Activated CD4-positive, alpha-beta T cell treated with anti-CD3 and anti-CD28 coated beads for 36 hours (primary cell): ENCODE results near the gene TMEM174. TPM values are rescaled to one million over a fixed set of nuclear protein-coding genes. Genes with fewer than 3 reads are reported as not detected.

Experiments
- ATAC-seq: fragments of 200-7000 bp; cut with Tn5 transposase; one replicate; pipeline ENCODE4 v1.10.0; 2021; ENCODE audit warnings: mild to moderate bottlenecking, moderate library complexity
- CTCF ChIA-PET: fragments of 350-600 bp; sonication (Branson Sonifier 250); formaldehyde crosslinking; loops from one replicate; lab custom pipeline; 2021; ENCODE audit warnings: antibody characterized with exemption; lab: Charles Lee
- POLR2A ChIA-PET: fragments of 350-600 bp; sonication (Branson Sonifier 250); formaldehyde crosslinking; loops from one replicate; lab custom pipeline; 2021; ENCODE audit warnings: antibody characterized with exemption, inconsistent platforms; lab: Charles Lee
- DNase-seq: peaks from one replicate; pipeline ENCODE4 v3.0.0-alpha.2; 2020
- H3K27ac Mint-ChIP-seq: one replicate; pipeline ENCODE4 v1.8.0; 2021; ENCODE audit warnings: mixed read lengths
- H3K27me3 Mint-ChIP-seq: one replicate; pipeline ENCODE4 v1.8.0; 2021; ENCODE audit warnings: mixed read lengths
- H3K36me3 Mint-ChIP-seq: one replicate; pipeline ENCODE4 v1.8.0; 2021; ENCODE audit warnings: low read depth, mixed read lengths
- H3K4me1 Mint-ChIP-seq: one replicate; pipeline ENCODE4 v1.8.0; 2021; ENCODE audit warnings: mixed read lengths
- H3K4me3 Mint-ChIP-seq: one replicate; pipeline ENCODE4 v1.8.0; 2021; ENCODE audit warnings: mild to moderate bottlenecking, moderate library complexity, mixed read lengths
- H3K9me3 Mint-ChIP-seq: one replicate; pipeline ENCODE4 v1.8.0; 2021; ENCODE audit warnings: low read depth, mixed read lengths
- intact Hi-C, 2 experiments: fragments of 100-400 bp; cut with DNase I in 1 of 2; cut with micrococcal nuclease in 1 of 2; formaldehyde crosslinking; loops; one replicate each; pipeline versions ENCODE4 v1.14.2 to v1.15.1; 2022 to 2024; cut with DNase I, micrococcal nuclease
- total RNA-seq, 2 experiments: library from RNA; stranded (reverse); gene quantifications; one replicate each; pipeline ENCODE4 v1.2.3, GENCODE V29; 2021

The TMEM174 gene
- total RNA-seq, 2 experiments from 2014 or later = not detected

DNA sequence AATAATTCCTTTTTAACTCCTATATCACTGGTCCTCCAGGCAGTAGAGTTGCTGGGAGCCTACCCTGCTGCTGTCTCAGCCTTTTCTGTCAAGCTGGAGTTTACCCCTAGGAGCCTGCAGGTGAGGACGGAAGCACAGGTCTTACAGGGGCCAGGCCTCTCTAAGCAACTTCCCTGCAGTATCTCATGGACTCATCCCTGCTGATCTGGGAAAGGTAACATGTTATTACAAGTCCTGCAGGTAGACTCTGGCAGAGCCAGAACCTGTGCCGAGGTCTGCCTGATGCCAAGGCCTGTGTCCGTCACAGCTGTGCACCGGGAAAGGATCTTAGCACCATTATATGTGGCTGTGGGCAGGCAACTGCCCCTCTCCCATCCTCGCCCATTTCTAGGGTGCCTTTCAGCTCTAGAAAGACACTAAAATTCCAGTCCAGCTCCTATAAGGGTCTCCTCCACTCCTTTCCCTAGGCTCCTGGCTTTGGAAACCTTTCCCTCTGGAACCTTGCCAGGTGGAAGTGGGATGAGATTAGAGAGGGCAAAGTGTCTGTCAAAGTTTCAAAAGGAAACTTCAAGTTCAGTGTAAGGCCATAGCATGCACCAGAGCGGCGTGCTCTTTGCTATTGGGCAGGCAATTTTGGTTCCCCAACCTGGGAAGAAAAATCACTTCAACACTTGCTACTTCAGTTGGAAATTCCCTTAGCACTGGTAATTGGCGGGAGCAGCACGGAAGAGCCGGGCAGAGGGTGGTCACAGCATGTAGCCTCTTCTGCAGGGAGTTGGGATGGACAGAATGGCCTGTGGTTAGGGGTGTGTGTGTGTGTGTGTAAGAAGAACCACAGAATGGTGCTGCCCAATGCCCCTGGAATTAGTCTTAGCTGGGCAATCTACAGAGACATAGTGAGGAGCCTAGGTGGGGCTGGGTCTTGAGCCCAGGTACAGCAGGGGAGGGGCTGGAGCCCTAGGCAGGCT, 35.1 kb upstream of the TMEM174 start:
- ATAC-seq (no peak), DNase-seq (no peak)
- Mint-ChIP-seq H3K27ac (no peak overlapping the region), H3K27me3 (peaks cover 58% of the 10 kb centered on the region), H3K4me3 (no peak overlapping the region), H3K4me1 (no peaks in the 10 kb centered on the region), H3K36me3 (no peaks in the 10 kb centered on the region), H3K9me3 (no peaks in the 10 kb centered on the region)
- intact Hi-C loops = no loop called here
- CTCF ChIA-PET = interaction anchor here (0.9 kb wide), 1 partner anchor 13 kb away, joined by 3 read pairs; no protein-coding TSS in a partner anchor
- POLR2A ChIA-PET = no interaction called here

DNA sequence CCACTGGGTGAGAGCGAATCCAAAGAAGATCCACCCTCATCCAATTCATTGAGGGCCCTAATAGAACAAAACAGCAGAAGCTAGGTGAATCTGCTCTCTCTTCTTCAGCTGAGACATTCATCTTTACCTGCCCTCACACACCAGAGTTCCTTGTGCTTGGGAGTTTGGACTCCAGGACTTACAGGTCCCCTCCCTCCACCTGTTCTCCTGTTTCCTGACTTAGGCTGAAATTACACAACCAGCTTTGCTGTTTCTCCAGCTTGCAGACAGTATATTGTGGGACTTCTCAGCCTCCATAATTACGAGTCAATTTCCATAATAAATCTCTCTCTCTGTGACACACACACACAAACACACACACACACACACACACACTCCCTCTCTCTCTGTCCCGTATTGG, 33.5 kb upstream of the TMEM174 start:
- no peaks in the 10 kb centered on the region for H3K36me3 Mint-ChIP-seq
- ATAC-seq (no peak), DNase-seq (no peak)
- H3K9me3 Mint-ChIP-seq = no peaks in the 10 kb centered on the region
- ChIA-PET POLR2A (no interaction called here), CTCF (interaction anchor here (0.6 kb wide), 1 partner anchor 69 kb away, joined by 3 read pairs; no protein-coding TSS in a partner anchor)
- H3K27ac Mint-ChIP-seq = no peak overlapping the region
- peaks cover 67% of the 10 kb centered on the region for H3K27me3 Mint-ChIP-seq
- intact Hi-C loops = no loop called here
- no peaks in the 10 kb centered on the region for H3K4me1 Mint-ChIP-seq
- H3K4me3 Mint-ChIP-seq = no peak overlapping the region

DNA sequence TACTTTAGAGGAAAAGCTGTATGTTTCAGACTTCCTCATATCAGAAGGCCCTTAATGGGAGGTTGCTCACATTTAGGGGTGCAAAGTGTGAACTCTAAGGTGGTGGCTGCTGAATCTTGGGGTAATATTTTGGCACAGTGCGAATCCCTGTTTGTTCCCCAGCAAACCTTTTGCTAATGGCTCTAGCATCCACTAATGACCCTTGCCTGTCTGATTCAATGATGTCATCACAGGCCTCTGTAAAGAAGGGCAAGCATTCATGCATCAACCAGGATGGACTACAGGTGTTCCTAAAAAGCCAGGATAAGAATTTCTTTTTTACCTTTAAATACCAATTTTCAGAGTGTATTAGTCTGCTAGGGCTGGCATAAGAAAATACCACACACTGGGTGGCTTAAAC, 32.2 kb upstream of the TMEM174 start:
- DNase-seq = no peak
- H3K4me3 Mint-ChIP-seq = no peak overlapping the region
- peaks cover 63% of the 10 kb centered on the region for H3K27me3 Mint-ChIP-seq
- H3K27ac Mint-ChIP-seq = no peak overlapping the region
- intact Hi-C loops = no loop called here
- no peaks in the 10 kb centered on the region for H3K4me1 Mint-ChIP-seq
- no peaks in the 10 kb centered on the region for H3K36me3 Mint-ChIP-seq
- no peak for ATAC-seq
- no peaks in the 10 kb centered on the region for H3K9me3 Mint-ChIP-seq
- ChIA-PET POLR2A (interaction anchor here (0.6 kb wide), 1 partner anchor 857 kb away, joined by 4 read pairs; no protein-coding TSS in a partner anchor), CTCF (no interaction called here)

DNA sequence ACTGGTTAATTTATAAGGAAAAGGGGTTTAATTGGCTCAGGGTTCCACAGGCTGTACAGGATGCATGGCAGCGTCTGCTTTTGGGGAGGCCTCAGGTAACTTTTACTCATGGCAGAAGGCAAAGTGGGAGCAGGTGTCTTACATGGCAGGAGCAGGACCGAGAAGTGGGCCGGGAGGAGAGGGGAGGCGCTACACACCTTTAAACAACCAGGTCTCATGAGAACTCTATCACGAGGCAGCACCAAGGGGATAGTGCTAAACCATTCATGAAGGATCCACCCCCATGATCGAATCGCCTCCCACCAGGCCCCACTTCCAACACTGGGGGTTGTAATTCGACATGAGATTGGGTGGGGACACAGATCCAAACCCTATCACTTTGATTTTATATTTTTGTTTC, 31.0 kb upstream of the TMEM174 start:
- H3K4me3 Mint-ChIP-seq = no peak overlapping the region
- H3K9me3 Mint-ChIP-seq = no peaks in the 10 kb centered on the region
- H3K36me3 Mint-ChIP-seq = no peaks in the 10 kb centered on the region
- H3K27me3 Mint-ChIP-seq = peaks cover 67% of the 10 kb centered on the region
- DNase-seq (no peak), ATAC-seq (no peak)
- intact Hi-C loops = no loop called here
- no peak overlapping the region for H3K27ac Mint-ChIP-seq
- CTCF ChIA-PET = no interaction called here
- H3K4me1 Mint-ChIP-seq = no peaks in the 10 kb centered on the region
- POLR2A ChIA-PET = no interaction called here

DNA sequence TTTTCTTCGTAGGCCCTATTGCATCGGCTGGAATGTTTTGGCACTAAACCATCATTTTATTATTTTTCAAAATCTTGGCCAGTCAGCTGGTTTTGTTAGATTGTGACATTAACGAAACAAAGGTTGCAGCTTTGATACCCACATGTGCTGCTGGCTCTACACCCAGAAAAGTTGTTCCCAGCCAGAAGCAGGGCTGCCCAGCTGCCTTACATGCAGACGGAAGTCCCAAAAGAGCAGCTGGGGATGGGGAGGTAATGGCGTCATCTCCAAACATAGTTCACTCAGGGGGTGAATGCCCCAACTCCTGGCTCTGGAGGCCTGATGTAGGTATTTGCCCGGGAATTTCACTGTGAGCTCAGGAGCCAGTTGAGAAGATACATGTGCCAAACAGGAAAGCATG, 29.3 kb upstream of the TMEM174 start:
- no peaks in the 10 kb centered on the region for H3K9me3 Mint-ChIP-seq
- no peak overlapping the region for H3K27ac Mint-ChIP-seq
- no peak overlapping the region for H3K4me3 Mint-ChIP-seq
- ChIA-PET POLR2A (no interaction called here), CTCF (interaction anchor here (0.7 to 1.1 kb wide), 3 partner anchors 16 to 59 kb away, joined by 3 read pairs; no protein-coding TSS in a partner anchor)
- ATAC-seq = no peak
- no peaks in the 10 kb centered on the region for H3K4me1 Mint-ChIP-seq
- intact Hi-C loops = no loop called here
- H3K36me3 Mint-ChIP-seq = no peaks in the 10 kb centered on the region
- peaks cover 68% of the 10 kb centered on the region for H3K27me3 Mint-ChIP-seq
- DNase-seq = no peak

DNA sequence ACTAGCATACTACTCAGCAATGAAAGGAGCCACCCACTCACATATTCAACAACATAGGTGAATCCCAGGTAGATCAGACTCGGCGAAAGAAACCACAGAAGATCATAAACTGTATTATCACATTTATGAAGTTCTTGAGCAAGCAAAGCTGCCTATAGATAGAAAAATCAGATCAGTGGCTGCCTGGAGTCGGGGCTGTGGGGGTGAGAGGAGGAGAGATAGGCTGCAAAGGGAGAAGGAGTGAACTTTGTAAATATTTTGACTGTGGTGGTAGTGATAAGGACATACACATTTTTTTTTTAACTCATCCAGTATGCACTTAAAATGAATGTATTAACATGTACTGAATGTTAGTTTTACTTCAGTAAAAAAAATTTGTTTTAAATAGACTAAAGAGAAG, 23.5 kb upstream of the TMEM174 start:
- Mint-ChIP-seq H3K9me3 (no peaks in the 10 kb centered on the region), H3K27ac (no peak overlapping the region), H3K27me3 (peaks cover 75% of the 10 kb centered on the region), H3K36me3 (no peaks in the 10 kb centered on the region), H3K4me3 (no peak overlapping the region), H3K4me1 (no peaks in the 10 kb centered on the region)
- ATAC-seq = no peak
- DNase-seq = no peak
- intact Hi-C loops = no loop called here
- ChIA-PET CTCF (interaction anchor here (0.6 kb wide), 1 partner anchor 381 kb away, joined by 3 read pairs; no protein-coding TSS in a partner anchor), POLR2A (no interaction called here)

DNA sequence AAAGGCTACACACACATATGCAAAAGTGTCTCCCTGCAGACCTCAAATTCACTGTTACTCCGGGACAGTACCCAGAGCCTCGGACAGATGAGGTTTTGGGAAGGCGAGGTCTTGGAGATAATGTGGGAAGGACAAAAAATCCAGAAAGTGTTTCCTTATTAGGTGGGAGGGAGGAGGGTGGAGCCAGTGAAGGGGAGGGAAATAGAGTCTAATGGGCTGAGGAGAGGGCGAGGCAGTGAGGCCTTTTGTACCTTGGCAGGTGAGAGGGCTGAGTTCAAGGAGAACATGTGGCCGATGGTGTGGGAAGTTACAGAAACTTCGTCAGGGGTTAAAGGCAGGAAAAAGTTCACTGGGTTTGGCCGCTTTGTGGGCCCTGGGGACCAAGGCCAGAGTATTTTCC, 22.1 kb upstream of the TMEM174 start:
- Mint-ChIP-seq H3K27ac (no peak overlapping the region), H3K36me3 (no peaks in the 10 kb centered on the region), H3K9me3 (no peaks in the 10 kb centered on the region), H3K4me1 (no peaks in the 10 kb centered on the region), H3K27me3 (peaks cover 77% of the 10 kb centered on the region), H3K4me3 (no peak overlapping the region)
- CTCF ChIA-PET = interaction anchor here (0.9 kb wide), 1 partner anchor 13 kb away, joined by 3 read pairs; no protein-coding TSS in a partner anchor
- no peak for ATAC-seq
- intact Hi-C loops = no loop called here
- POLR2A ChIA-PET = no interaction called here
- DNase-seq = no peak

DNA sequence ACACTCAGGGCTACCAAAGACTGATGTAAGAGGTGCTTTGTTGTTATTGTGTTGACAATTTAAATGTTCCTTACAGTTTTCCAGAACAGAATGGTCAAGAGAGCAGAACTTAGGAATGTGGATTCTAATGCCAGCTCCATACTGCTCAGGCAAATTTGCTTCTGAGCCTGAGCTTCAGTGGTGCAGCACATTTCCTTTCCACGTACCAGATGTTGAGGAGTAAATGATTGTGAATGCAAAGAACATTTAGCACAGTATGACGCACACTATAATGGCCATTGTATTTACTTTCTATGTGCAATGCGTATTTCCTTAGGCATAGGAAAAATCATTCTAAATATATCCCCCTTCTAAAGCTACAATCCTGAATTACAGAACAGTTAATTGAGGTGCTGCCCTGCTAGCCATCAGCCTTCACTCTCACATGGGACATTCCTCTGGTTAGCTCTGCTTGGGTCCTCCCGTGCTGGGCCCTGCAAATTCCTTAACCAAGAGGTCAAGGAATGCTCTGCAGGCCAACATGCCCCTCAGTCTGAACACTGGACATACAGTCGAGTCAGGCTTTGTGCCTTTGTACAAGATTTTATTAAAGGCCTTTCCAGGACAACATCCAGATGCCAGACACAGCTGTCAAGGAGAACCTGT, 21.1 kb upstream of the TMEM174 start:
- ChIA-PET CTCF (no interaction called here), POLR2A (no interaction called here)
- Mint-ChIP-seq H3K9me3 (no peaks in the 10 kb centered on the region), H3K4me3 (no peak overlapping the region), H3K4me1 (no peaks in the 10 kb centered on the region), H3K27me3 (peaks cover 76% of the 10 kb centered on the region), H3K36me3 (no peaks in the 10 kb centered on the region), H3K27ac (no peak overlapping the region)
- DNase-seq = no peak
- intact Hi-C loops = no loop called here
- no peak for ATAC-seq

DNA sequence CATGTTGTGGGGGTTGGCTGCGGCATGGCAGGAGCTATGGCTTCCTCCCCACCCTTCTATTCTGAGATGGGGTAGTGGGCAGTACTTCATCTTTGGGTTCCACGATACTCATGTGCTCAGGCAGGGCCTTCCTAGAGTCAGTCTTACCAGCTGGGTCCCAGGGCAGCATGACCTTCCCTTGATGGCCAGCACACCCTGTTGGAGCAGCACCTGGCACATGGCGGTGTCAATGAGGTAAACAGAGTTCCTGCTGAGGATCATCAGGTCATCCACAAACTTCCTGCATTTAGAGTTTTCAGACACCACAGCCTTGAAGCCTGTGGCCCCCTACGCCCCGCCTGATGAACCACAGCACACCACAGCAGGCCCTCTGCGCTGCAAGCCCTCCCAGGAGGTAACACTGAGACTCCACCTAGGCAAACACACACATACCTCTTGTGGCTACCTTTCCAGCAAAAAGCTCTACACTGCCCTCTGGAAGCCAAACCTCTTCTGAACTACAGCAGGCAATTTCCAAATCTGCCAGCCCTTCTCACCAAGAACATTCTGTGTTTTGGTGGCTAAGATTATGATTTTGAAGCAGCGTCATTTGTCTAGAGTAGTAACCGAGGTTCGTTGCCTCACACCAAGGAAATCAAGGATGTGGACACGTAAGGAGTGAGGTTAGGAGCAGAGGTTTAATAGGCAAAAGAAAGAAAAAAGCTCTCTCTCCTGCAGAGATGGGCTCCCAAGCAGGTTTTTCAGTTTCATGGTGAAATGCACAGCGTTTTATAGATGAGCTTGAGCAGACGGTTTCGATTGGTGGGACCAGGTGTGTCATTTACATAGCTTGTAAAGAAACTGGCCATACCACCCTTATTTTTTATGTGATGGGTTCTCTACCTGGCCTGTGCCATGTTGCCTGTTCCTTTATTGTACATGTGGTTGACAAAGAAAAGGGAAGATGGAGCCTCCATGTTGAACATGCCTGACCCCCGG, 20.3 kb upstream of the TMEM174 start:
- H3K4me1 Mint-ChIP-seq = no peaks in the 10 kb centered on the region
- H3K9me3 Mint-ChIP-seq = no peaks in the 10 kb centered on the region
- ATAC-seq (no peak), DNase-seq (no peak)
- CTCF ChIA-PET = no interaction called here
- H3K4me3 Mint-ChIP-seq = no peak overlapping the region
- peaks cover 76% of the 10 kb centered on the region for H3K27me3 Mint-ChIP-seq
- no peaks in the 10 kb centered on the region for H3K36me3 Mint-ChIP-seq
- POLR2A ChIA-PET = no interaction called here
- no peak overlapping the region for H3K27ac Mint-ChIP-seq
- intact Hi-C loops = no loop called here

DNA sequence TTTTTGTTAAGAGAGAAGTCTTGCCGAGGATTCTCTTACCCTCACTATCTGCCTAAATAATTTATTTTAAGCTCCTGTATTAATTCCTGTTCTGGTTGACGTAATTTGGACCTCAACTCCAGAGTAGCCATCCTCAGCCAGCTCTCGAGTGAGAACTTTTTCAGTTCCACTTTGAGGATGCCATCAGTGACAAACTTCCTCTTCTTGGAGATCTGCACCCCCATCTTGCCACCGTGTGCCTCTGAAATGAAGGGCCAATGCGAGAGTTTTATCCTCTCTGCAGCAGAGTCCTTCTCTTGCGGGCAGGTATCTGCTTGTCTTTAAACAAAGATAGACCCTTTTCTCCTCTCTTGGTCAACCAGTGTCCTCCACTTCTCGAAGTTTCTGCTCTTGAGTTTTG, 19.5 kb upstream of the TMEM174 start:
- intact Hi-C loops = no loop called here
- CTCF ChIA-PET = no interaction called here
- H3K27me3 Mint-ChIP-seq = peaks cover 80% of the 10 kb centered on the region
- H3K36me3 Mint-ChIP-seq = no peaks in the 10 kb centered on the region
- DNase-seq (no peak), ATAC-seq (no peak)
- H3K9me3 Mint-ChIP-seq = no peaks in the 10 kb centered on the region
- H3K27ac Mint-ChIP-seq = no peak overlapping the region
- peaks cover 5% of the 10 kb centered on the region for H3K4me1 Mint-ChIP-seq
- no peak overlapping the region for H3K4me3 Mint-ChIP-seq
- POLR2A ChIA-PET = no interaction called here
